Panc1 (cell line): ENCODE data around the gene HSDL1.
A peak's percentile ranks its signal among the peaks of the same experiment; 100 is the strongest.

Experiments
- CTCF ChIP-seq: fragments of 450-650 bp; IDR thresholded peaks from 2 replicates; pipeline ENCODE4 v1.5.1; 2017; ENCODE audit warnings: mild to moderate bottlenecking
- POLR2AphosphoS5 ChIP-seq: IDR thresholded peaks from 2 replicates; pipeline ENCODE4 v1.6.1; 2012; ENCODE audit warnings: mild to moderate bottlenecking, low read depth, low read length, moderate library complexity
- SIN3A ChIP-seq: IDR thresholded peaks from 2 replicates; pipeline ENCODE4 v1.6.1; 2012; ENCODE audit warnings: low read depth, mild to moderate bottlenecking, low read length, moderate library complexity, borderline replicate concordance; ENCODE audit not compliant: insufficient read depth
- TF ChIP-seq, protein P1 (sequence below), 2 experiments: IDR thresholded peaks; 2 replicates each; pipeline ENCODE4 v1.6.1; 2011 to 2012; ENCODE audit warnings: low read depth in 2 of 2, control low read depth in 1 of 2, low read length in 1 of 2, mild to moderate bottlenecking in 1 of 2, moderate library complexity in 1 of 2; ENCODE audit not compliant: insufficient read depth in 1 of 2

- no peak for TF ChIP-seq CTCF
- TF ChIP-seq, protein P1, sequence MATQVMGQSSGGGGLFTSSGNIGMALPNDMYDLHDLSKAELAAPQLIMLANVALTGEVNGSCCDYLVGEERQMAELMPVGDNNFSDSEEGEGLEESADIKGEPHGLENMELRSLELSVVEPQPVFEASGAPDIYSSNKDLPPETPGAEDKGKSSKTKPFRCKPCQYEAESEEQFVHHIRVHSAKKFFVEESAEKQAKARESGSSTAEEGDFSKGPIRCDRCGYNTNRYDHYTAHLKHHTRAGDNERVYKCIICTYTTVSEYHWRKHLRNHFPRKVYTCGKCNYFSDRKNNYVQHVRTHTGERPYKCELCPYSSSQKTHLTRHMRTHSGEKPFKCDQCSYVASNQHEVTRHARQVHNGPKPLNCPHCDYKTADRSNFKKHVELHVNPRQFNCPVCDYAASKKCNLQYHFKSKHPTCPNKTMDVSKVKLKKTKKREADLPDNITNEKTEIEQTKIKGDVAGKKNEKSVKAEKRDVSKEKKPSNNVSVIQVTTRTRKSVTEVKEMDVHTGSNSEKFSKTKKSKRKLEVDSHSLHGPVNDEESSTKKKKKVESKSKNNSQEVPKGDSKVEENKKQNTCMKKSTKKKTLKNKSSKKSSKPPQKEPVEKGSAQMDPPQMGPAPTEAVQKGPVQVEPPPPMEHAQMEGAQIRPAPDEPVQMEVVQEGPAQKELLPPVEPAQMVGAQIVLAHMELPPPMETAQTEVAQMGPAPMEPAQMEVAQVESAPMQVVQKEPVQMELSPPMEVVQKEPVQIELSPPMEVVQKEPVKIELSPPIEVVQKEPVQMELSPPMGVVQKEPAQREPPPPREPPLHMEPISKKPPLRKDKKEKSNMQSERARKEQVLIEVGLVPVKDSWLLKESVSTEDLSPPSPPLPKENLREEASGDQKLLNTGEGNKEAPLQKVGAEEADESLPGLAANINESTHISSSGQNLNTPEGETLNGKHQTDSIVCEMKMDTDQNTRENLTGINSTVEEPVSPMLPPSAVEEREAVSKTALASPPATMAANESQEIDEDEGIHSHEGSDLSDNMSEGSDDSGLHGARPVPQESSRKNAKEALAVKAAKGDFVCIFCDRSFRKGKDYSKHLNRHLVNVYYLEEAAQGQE (IDR thresholded peaks at IDR 0.05; ENCODE audit: insufficient read depth in 1 of 2, low read depth in 2 of 2, low read length in 1 of 2), result 0 out of 4 replicates have a peak, but pooled peaks of 1 of the 2 experiments have one; percentile 11
- no peak for TF ChIP-seq POLR2AphosphoS5
- no peak for TF ChIP-seq SIN3A
Measured at GRCh38 chr16:84178146-84178765, 33.3 kb upstream of the HSDL1 start.
